DND-41 (cell line): ENCODE results near the gene WDR86.

Source experiments
- ATAC-seq: fragments of 200-7000 bp; cut with Tn5 transposase; 3 replicates; pipeline ENCODE4 v1.9.1; 2021; ENCODE audit warnings: low read depth; ENCODE audit not compliant: insufficient read depth
- DNase-seq: peaks from one replicate; pipeline ENCODE4 v3.0.0-alpha.2; 2020
- H2AFZ ChIP-seq: 2 replicates; pipeline ENCODE4 v1.6.0; 2012; ENCODE audit warnings: low read depth, low read length
- H3K27ac ChIP-seq: 2 replicates; pipeline ENCODE4 v1.5.1; 2012; ENCODE audit warnings: low read length, inconsistent platforms
- H3K27me3 ChIP-seq: fragments of 200-600 bp; sonication (generic); 2 replicates; pipeline ENCODE4 v1.6.0; 2012; ENCODE audit warnings: low read length, mild to moderate bottlenecking, inconsistent platforms; ENCODE audit not compliant: insufficient read depth, poor library complexity
- H3K36me3 ChIP-seq: 2 replicates; pipeline ENCODE4 v1.5.1; 2012; ENCODE audit warnings: low read length, inconsistent platforms; ENCODE audit not compliant: insufficient read depth
- H3K4me1 ChIP-seq: 2 replicates; pipeline ENCODE4 v1.5.1; 2012; ENCODE audit warnings: mild to moderate bottlenecking, low read length; ENCODE audit not compliant: insufficient read depth
- H3K4me2 ChIP-seq: 2 replicates; pipeline ENCODE4 v1.6.0; 2012; ENCODE audit warnings: mild to moderate bottlenecking, moderate library complexity, low read length, inconsistent platforms; ENCODE audit not compliant: insufficient read depth
- H3K4me3 ChIP-seq, 2 experiments: fragments of 200-600 bp in 1 of 2; shearing (Covaris generic) in 1 of 2; 2 replicates each; pipeline ENCODE4 v1.5.1; 2012 to 2016; ENCODE audit warnings: inconsistent platforms in 2 of 2, low read length in 2 of 2, mild to moderate bottlenecking in 2 of 2, low read depth in 1 of 2, moderate library complexity in 1 of 2
- H3K79me2 ChIP-seq: 2 replicates; pipeline ENCODE4 v1.6.0; 2012; ENCODE audit warnings: low read length, inconsistent platforms; ENCODE audit not compliant: insufficient read depth
- H3K9ac ChIP-seq: 2 replicates; pipeline ENCODE4 v1.6.0; 2012; ENCODE audit warnings: low read depth, mild to moderate bottlenecking, inconsistent platforms, low read length, moderate library complexity
- H3K9me3 ChIP-seq: 2 replicates; pipeline ENCODE4 v1.5.1; 2012; ENCODE audit warnings: low read length, moderate library complexity, mild to moderate bottlenecking, inconsistent platforms; ENCODE audit not compliant: insufficient read depth, severe bottlenecking
- H4K20me1 ChIP-seq: 2 replicates; pipeline ENCODE4 v1.6.0; 2012; ENCODE audit warnings: low read length; ENCODE audit not compliant: insufficient read depth
- CTCF ChIP-seq: IDR thresholded peaks from 2 replicates; pipeline ENCODE4 v1.5.1; 2012; ENCODE audit warnings: borderline replicate concordance, low read length, moderate library complexity, mild to moderate bottlenecking; ENCODE audit not compliant: poor library complexity, severe bottlenecking; ENCODE audit errors: extremely low read depth
- EZH2 ChIP-seq: IDR thresholded peaks from 3 replicates; pipeline ENCODE4 v1.6.1; 2012; ENCODE audit warnings: borderline replicate concordance, low read depth, mild to moderate bottlenecking, moderate library complexity, low read length, inconsistent platforms; ENCODE audit not compliant: severe bottlenecking

WDR86 gene

DNA sequence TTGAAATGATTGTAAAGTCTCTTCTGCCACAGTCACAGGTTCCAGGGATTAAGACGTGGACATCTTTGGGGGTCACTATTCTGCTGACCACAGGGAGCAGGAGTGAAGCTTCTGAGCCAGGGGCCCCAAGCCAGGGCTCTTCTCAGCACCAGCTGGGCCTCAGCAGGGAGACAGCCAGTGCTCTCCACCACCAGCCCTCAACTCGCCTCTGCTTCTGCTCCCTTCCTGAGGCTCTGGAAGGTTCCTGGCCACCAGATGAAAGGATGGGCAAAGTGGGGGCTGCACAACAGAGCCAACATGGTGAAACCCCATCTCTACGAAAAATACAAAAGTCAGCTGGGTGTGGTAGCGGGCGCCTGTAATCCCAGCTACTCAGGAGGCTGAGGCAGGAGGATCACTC lies 41.3 kb upstream of the WDR86 start:
- H3K4me3 ChIP-seq: no peak overlapping the region
- H3K9ac ChIP-seq: no peak overlapping the region
- H3K4me2 ChIP-seq: no peak overlapping the region
- no peak overlapping the region for H3K27ac ChIP-seq
- peaks cover 7% of the 10 kb centered on the region for H3K4me1 ChIP-seq
- H3K36me3 ChIP-seq: no peaks in the 10 kb centered on the region
- no peak overlapping the region for H2AFZ ChIP-seq
- no peak for TF ChIP-seq CTCF
- no peak for TF ChIP-seq EZH2
- H3K9me3 ChIP-seq: no peaks in the 10 kb centered on the region
- no peaks in the 10 kb centered on the region for H3K27me3 ChIP-seq
- no peaks in the 10 kb centered on the region for H3K79me2 ChIP-seq
- ATAC-seq: no peak
- DNase-seq: no peak
- H4K20me1 ChIP-seq: no peaks in the 10 kb centered on the region

GRCh38 chr7:151449990-151450389 lies 40.2 kb upstream of the WDR86 start:
- no peak overlapping the region for H3K4me2 ChIP-seq
- peaks cover 7% of the 10 kb centered on the region for H3K4me1 ChIP-seq
- H3K9me3 ChIP-seq: no peaks in the 10 kb centered on the region
- H3K36me3 ChIP-seq: no peaks in the 10 kb centered on the region
- H2AFZ ChIP-seq: no peak overlapping the region
- TF ChIP-seq EZH2 (no peak), CTCF (no peak)
- H3K4me3 ChIP-seq: no peak overlapping the region
- H4K20me1 ChIP-seq: no peaks in the 10 kb centered on the region
- H3K27ac ChIP-seq: no peak overlapping the region
- H3K9ac ChIP-seq: no peak overlapping the region
- DNase-seq: no peak
- H3K27me3 ChIP-seq: no peaks in the 10 kb centered on the region
- no peak for ATAC-seq
- H3K79me2 ChIP-seq: no peaks in the 10 kb centered on the region

- no peaks in the 10 kb centered on the region for H3K27me3 ChIP-seq
- H3K36me3 ChIP-seq: no peaks in the 10 kb centered on the region
- H3K79me2 ChIP-seq: no peaks in the 10 kb centered on the region
- peak overlapping the region in 1 of 2 experiments; percentile 30; a peak in 1 of 4 replicates for H3K4me3 ChIP-seq
- no peaks in the 10 kb centered on the region for H3K9me3 ChIP-seq
- ATAC-seq (peak; percentile 91), DNase-seq (peak; percentile 73)
- H3K4me1 ChIP-seq: peaks cover 7% of the 10 kb centered on the region
- H4K20me1 ChIP-seq: no peaks in the 10 kb centered on the region
- peak overlapping the region; percentile 58; the same call in 1 of the 2 replicates for H3K27ac ChIP-seq
- peak overlapping the region; percentile 58; the same call in 1 of the 2 replicates for H2AFZ ChIP-seq
- TF ChIP-seq CTCF (peak; percentile 76), EZH2 (no peak)
- H3K4me2 ChIP-seq: peak overlapping the region; percentile 57
- H3K9ac ChIP-seq: peak overlapping the region; percentile 48
Measured at GRCh38 chr7:151448261-151449252, 38.7 kb upstream of the WDR86 start.
